Ishikawa (cell line): ENCODE measurements around the gene LLGL2.

Source experiments
- CEBPB ChIP-seq: IDR thresholded peaks from 2 replicates; pipeline ENCODE4 v1.6.1; 2012
- CREB1 ChIP-seq: IDR thresholded peaks from 2 replicates; pipeline ENCODE4 v1.6.1; 2012; ENCODE audit warnings: low read depth
- EGR1 ChIP-seq: IDR thresholded peaks from 2 replicates; pipeline ENCODE4 v1.6.1; 2012
- EP300 ChIP-seq: IDR thresholded peaks from 2 replicates; pipeline ENCODE4 v1.6.1; 2012; ENCODE audit warnings: borderline replicate concordance
- FOXM1 ChIP-seq: IDR thresholded peaks from 2 replicates; pipeline ENCODE4 v1.6.1; 2012; ENCODE audit warnings: low read depth, borderline replicate concordance
- MAX ChIP-seq: IDR thresholded peaks from 2 replicates; pipeline ENCODE4 v1.6.1; 2012
- RAD21 ChIP-seq: IDR thresholded peaks from 2 replicates; pipeline ENCODE4 v1.6.1; 2012; ENCODE audit warnings: low read depth
- REST ChIP-seq: IDR thresholded peaks from 2 replicates; pipeline ENCODE4 v1.6.1; 2012; ENCODE audit warnings: low read depth, mild to moderate bottlenecking
- TAF1 ChIP-seq: IDR thresholded peaks from 2 replicates; pipeline ENCODE4 v1.6.1; 2012; ENCODE audit warnings: low read depth, mild to moderate bottlenecking
- TCF12 ChIP-seq: IDR thresholded peaks from 2 replicates; pipeline ENCODE4 v1.6.1; 2012; ENCODE audit warnings: low read depth
- YY1 ChIP-seq: IDR thresholded peaks from 2 replicates; pipeline ENCODE4 v1.6.1; 2012; ENCODE audit warnings: low read depth
- ZBTB7A ChIP-seq: IDR thresholded peaks from 2 replicates; pipeline ENCODE4 v1.6.1; 2012; ENCODE audit warnings: low read depth

DNA sequence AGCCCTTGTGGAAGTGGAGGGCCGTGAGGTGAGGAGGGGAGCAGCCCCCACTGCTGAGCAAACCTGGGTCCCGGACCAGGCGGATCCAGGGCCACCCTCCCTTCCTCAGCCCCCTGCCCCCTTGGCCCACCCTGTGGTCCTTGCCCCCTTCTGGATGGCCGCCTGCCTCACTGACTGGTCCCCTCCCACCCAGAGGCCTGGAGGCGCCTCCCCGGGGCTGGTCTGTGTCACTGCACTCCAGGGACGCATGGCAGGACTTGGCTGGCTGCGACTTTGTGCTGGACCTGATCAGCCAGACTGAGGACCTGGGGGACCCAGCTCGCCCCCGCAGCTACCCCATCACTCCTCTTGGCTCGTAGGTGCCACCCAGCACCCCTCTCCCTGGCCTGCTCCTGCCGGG is 88.5 kb downstream of the LLGL2 start:
- TF ChIP-seq REST = no peak
- no peak for TF ChIP-seq ZBTB7A
- TF ChIP-seq CREB1 = no peak
- no peak for TF ChIP-seq MAX
- no peak for TF ChIP-seq EP300
- no peak for TF ChIP-seq YY1
- peak; percentile 24; the same call in 1 of the 2 replicates for TF ChIP-seq RAD21
- TF ChIP-seq FOXM1 = no peak
- TF ChIP-seq TAF1 = no peak
- TF ChIP-seq CEBPB = no peak
- no peak for TF ChIP-seq EGR1
- TF ChIP-seq TCF12 = no peak
